HG03521 (cell line): ENCODE data around the gene RIBC2.
"Not testable (repeated sequence)": the region's sequence is repeated elsewhere in the genome, so short reads cannot be mapped to it uniquely, and the experiment has no call there.

Experiments used
- ATAC-seq: cut with Tn5 transposase; IDR thresholded peaks from one replicate; pipeline ENCODE4 v1.9.1; 2021; ENCODE audit warnings: mild to moderate bottlenecking, moderate library complexity; ENCODE audit not compliant: unreplicated experiment

RIBC2 gene

DNA sequence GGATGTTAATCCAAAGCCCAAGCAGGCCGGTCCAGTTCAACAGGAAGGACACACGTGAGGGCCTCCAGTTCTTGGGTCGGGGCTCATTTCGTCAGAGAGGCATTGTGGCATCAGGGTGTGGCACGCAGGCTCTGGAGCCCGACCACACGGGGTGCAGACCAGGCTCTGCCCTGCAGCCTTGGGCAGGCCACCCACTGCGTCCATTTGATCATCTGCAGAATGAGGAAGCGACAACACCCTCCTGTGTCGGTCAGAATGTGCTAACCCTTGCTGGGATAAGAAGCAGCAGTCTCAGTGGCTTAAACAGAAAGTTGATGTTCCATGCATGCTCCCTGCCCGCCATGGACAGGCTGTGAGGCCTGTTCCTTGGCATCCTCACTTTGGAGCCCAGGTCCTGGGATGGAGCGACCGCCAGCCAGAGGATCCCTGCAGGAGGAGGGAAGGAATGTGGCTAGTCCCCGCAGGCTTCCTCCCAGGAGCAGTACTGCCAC lies 10.8 kb downstream of the RIBC2 start:
- no peak for ATAC-seq

GRCh38 chr22:45425101-45425500 lies 11.6 kb downstream of the RIBC2 start:
- ATAC-seq: no peak

GRCh38 chr22:45425531-45426265 lies 12.2 kb downstream of the RIBC2 start:
- ATAC-seq: no peak

DNA sequence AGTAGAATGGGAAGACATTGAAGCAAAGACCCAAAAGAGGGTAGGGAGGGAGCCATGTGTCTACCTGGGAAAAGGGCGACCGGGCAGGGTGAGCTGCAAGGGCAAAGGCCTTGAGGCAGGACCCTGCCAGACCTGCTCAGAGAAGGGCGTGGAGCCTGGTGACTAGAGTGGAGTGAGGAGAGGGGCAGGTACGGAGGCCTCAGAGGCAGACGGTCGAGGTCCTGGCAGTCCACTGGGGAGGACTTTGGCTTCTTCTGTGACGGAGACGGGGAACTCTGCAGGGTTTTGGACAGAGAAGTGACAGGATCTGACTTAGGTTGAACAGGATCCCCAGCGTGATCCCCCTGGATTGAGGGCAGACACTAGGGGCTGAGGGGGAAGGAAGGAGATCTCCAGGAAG lies 12.9 kb downstream of the RIBC2 start:
- ATAC-seq: no peak

DNA sequence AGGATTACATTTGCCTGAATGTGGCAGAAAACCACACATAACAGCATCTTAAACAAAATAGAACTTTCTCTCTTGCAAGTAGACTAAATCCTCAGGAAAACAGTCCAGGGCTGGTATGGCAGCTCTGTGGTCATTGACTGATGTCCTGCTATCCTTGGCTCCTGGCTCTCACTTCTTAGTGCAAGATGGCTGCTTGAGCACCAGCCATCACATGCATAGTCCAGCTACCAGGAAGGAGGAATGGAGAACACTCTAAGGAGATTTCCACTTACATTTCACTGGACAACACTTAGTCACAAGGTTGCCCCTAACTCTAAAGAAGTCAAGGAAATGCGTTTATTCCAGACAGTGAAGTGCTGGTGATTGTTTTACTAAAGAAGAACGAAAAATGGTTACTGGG lies 13.6 kb downstream of the RIBC2 start:
- ATAC-seq: no peak

DNA sequence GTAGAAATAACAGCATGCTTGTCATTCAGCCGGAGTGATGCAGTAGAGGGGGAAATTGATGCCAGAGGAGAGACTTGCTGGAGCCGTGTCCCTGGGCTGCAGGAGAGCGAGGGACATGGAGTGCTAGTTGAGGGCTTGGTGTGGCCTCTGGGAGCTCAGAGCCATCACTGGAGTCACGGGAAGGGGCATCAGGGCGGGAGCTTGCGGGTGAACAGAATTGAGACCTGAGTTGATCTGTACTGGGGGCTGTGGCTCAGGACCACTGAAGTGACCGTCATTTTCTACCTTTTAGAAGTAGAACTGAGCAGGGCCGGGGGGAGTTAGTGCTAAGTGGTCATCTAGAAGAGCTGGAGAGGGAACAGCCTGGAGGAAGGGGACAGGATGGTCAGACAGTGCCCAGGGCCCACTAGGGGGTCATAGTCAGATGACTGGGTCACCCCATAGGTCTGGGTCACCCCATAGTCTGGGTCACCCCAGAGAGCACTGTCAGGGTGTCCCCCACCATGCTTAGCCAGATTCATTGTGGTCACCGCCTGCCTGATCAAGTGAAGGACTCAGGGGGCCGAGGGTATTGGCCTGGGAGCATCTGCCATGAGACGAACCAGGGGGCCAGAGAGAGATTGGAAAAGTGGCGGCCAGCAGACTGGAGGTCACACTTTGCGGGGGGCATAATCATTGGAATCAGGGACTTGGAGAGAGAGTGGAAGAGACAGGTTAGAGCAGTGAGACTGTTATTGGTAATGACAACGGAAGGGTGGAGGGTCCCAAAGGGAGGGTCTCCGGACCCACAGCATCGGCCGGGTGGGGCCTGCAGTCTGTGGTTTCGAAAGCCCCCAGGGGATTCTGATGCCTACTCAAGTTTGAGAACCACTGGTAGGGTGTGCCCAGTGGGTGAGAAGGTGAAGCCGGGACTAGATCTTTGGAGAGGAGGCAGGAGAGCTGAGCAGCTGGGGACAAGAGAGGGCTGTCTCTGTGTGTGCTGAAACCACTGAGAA lies 15.2 kb downstream of the RIBC2 start:
- ATAC-seq: no peak

- no peak for ATAC-seq
These were observed 15.9 kb downstream of the RIBC2 start for GRCh38 chr22:45429424-45429823.

GRCh38 chr22:45429981-45430775 lies 16.7 kb downstream of the RIBC2 start:
- ATAC-seq: no peak

- ATAC-seq: no peak
These were observed 17.4 kb downstream of the RIBC2 start for GRCh38 chr22:45430871-45431270.

GRCh38 chr22:45434981-45435380 lies 21.5 kb downstream of the RIBC2 start:
- ATAC-seq: no peak

DNA sequence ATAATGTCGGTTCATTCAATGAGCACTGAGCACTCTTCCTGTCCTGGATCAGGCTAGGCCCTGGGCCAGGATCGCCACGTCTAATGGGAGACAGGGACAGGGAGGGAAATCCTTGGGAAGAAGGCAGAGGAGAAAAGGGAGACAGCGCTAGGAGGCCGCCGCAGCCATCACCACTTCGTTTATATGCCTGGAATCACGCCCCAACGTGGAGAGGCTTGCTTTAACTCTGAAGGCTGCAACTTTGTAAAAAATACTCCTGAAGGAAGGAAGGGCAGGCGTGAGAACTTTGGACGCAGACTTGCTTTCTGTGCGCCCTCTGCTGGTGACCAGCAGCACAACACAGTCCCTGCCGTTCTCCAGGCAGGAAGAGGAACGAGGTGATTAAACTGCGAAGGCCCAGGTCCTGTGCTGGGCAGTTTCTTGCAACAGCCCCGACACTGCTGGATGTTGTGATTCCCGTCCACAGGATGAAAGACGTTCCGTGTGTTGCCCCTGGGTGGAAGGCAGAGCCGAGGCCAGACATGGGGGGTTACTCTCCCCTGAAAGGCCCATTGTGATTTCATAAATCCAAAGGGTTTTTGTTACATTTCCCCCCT lies 22.1 kb downstream of the RIBC2 start:
- no peak for ATAC-seq

GRCh38 chr22:45436871-45437517 lies 23.5 kb downstream of the RIBC2 start:
- ATAC-seq: not testable (repeated sequence)

DNA sequence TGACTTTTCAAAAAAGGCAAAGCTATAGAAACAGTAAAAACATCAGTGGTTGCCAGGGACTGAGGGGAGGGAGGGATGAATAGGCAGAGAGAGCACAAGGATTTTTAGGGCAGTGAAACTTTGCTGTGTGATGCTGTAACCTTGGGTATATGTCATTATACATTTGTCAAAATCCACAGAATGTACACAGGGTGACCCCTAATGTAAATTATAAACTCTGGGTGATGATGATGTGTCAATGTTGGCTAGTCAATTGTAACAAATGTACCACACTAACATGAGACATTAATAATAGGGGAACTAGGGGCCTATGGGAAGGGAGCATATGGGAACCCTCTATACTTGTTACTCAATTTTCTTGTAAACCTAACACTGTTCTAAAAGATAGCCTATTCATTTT lies 24.8 kb downstream of the RIBC2 start:
- no peak for ATAC-seq

DNA sequence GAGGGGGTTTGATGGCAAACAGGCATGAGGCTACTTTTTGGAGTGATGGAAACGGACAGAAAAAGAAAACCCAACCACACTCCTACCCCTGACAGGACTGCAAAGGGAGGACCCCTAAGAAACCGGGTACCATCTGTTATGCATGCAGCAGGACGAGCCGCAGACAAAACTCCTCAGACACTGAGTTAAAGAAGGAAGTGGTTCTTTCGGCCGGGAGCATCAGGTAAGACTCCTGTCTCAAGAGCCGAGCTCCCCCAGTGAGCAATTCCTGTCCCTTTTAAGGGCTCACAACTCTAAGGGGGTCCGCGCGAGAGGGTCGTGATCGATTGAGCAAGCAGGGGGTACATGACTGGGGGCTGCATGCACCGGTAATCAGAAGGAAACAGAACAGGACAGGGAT lies 27.2 kb downstream of the RIBC2 start:
- ATAC-seq: not testable (repeated sequence)

DNA sequence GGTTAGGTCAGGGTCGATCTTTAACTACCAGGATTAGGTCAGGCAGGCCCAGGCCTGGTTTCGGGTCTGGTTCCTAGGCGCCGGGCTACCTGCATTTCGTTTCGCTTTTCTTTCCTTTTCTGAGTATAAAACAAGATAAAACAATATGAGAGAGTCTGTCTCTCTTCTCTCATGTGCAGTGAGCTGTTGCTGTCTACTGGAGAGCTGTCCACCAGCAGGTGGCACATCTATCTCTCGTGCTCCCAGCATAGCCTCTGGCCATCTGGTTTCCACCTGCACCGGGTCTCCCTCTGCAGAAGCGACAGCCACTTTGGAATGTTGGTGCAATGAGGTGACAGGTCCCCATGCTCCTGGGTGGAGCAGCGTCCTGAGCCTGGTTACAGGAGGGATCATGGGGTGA lies 27.6 kb downstream of the RIBC2 start:
- no peak for ATAC-seq

- no peak for ATAC-seq
These were observed 28.6 kb downstream of the RIBC2 start for GRCh38 chr22:45442116-45442515.

- ATAC-seq: no peak
These were observed 30.7 kb downstream of the RIBC2 start for GRCh38 chr22:45444168-45444567.

- no peak for ATAC-seq
These were observed 31.7 kb downstream of the RIBC2 start for GRCh38 chr22:45445031-45445710.

DNA sequence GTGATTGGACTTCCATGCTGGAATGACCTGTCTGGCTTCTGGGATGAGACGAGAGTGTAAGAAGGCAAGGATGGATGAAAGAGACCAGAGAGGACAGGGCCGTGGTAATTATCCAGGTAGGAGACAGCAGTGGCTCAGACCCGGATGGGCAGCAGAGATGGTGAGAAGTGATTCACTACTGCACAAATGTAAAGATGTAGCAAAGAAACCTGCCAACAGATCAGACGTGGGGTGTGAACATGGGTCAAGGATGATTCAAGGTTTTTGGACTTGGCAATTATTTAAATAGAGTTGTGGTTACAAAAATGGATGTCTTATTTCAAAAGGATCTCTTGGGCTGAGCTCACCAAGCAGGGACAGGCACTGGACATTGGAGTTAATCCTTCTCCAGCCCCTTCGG lies 32.7 kb downstream of the RIBC2 start:
- no peak for ATAC-seq

DNA sequence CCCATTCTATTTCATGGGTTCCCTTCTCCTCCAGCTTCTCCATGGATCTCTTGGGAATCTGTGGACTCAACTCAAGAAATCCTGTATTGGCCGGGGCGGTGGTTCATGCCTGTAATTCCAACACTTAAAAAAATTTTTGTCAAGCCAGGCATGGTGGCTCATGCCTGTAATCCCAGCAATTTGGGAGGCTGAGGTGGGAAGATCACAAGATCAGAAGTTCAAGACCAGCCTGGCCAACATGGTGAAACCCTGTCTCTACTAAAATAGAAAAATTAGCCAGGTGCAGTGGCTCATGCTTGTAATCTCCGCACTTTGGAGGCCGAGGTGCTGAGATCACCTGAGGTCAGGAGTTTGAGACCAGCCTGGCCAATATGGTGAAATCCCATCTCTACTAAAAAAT lies 34.1 kb downstream of the RIBC2 start:
- not testable (repeated sequence) for ATAC-seq
